GM23248 (cell line): Measurements from ENCODE around the gene WAPL. TPM values are rescaled to one million over a fixed set of nuclear protein-coding genes. Genes with fewer than 3 reads are reported as not detected.
A peak's percentile ranks its signal among the peaks of the same experiment; 100 is the strongest.

Source experiments
- DNase-seq: peaks from one replicate; pipeline ENCODE4 v3.0.0-alpha.2; 2015
- H2AFZ ChIP-seq: fragments of 200-600 bp; sonication (generic); 2 replicates; pipeline ENCODE4 v1.6.1; 2016; ENCODE audit warnings: antibody characterized with exemption
- H3F3A ChIP-seq: fragments of 200-600 bp; sonication (generic); 2 replicates; pipeline ENCODE4 v1.6.1; 2016; ENCODE audit warnings: mild to moderate bottlenecking, antibody characterized with exemption, mixed run types; ENCODE audit not compliant: insufficient read depth
- H3K27ac ChIP-seq: fragments of 200-600 bp; sonication (generic); 2 replicates; pipeline ENCODE4 v1.5.1; 2016; ENCODE audit warnings: mild to moderate bottlenecking
- H3K27me3 ChIP-seq: fragments of 200-600 bp; sonication (generic); replicated peaks from 2 replicates; pipeline ENCODE4 v1.6.1; 2016; ENCODE audit warnings: mild to moderate bottlenecking; ENCODE audit not compliant: insufficient read depth
- H3K36me3 ChIP-seq: fragments of 200-600 bp; sonication (generic); 2 replicates; pipeline ENCODE4 v1.6.1; 2016; ENCODE audit warnings: low read depth, mild to moderate bottlenecking
- H3K4me1 ChIP-seq: fragments of 200-600 bp; sonication (generic); 2 replicates; pipeline ENCODE4 v1.6.1; 2016; ENCODE audit warnings: mild to moderate bottlenecking; ENCODE audit not compliant: insufficient read depth
- H3K4me2 ChIP-seq: fragments of 200-600 bp; sonication (generic); one replicate; pipeline ENCODE4 v1.6.1; 2016; ENCODE audit warnings: mild to moderate bottlenecking; ENCODE audit not compliant: unreplicated experiment
- H3K4me3 ChIP-seq: fragments of 200-600 bp; sonication (generic); 2 replicates; pipeline ENCODE4 v1.5.1; 2016; ENCODE audit warnings: mild to moderate bottlenecking
- H3K79me2 ChIP-seq: fragments of 200-600 bp; sonication (generic); 2 replicates; pipeline ENCODE4 v1.6.1; 2016; ENCODE audit warnings: mild to moderate bottlenecking; ENCODE audit not compliant: insufficient read depth
- H3K9ac ChIP-seq: fragments of 200-600 bp; sonication (generic); 2 replicates; pipeline ENCODE4 v1.6.1; 2016; ENCODE audit warnings: mild to moderate bottlenecking
- H3K9me2 ChIP-seq: fragments of 200-600 bp; sonication (generic); 2 replicates; pipeline ENCODE4 v1.6.1; 2016; ENCODE audit warnings: mixed run types, mild to moderate bottlenecking, moderate library complexity; ENCODE audit not compliant: insufficient read depth
- H3K9me3 ChIP-seq: fragments of 200-600 bp; sonication (generic); one replicate; pipeline ENCODE4 v1.6.1; 2017; ENCODE audit warnings: low read depth
- H4K20me1 ChIP-seq: fragments of 200-600 bp; sonication (generic); 2 replicates; pipeline ENCODE4 v1.6.0; 2016; ENCODE audit not compliant: insufficient read depth
- EZH2 ChIP-seq: fragments of 200-600 bp; sonication (generic); IDR thresholded peaks from 2 replicates; pipeline ENCODE4 v1.6.1; 2018; ENCODE audit warnings: antibody characterized with exemption, mild to moderate bottlenecking; ENCODE audit not compliant: insufficient read depth, poor library complexity, severe bottlenecking
- EZH2phosphoT487 ChIP-seq: fragments of 200-600 bp; sonication (generic); IDR thresholded peaks from 2 replicates; pipeline ENCODE4 v1.6.1; 2018; ENCODE audit warnings: antibody characterized with exemption, moderate library complexity, mild to moderate bottlenecking, low read depth; ENCODE audit not compliant: insufficient read depth
- WGBS, 2 experiments: methylation state at CpG; one replicate each; pipeline ENCODE4 v1.1.6; 2015 to 2017; ENCODE audit warnings: low lambda C conversion rate in 2 of 2, low coverage in 1 of 2; ENCODE audit errors: missing lambda C conversion rate in 2 of 2; 5-methylcytosine and 5-hydroxymethylcytosine counted together
- in situ Hi-C: fragments of 300-500 bp; cut with MboI; formaldehyde crosslinking; loops from 2 replicates; pipeline ENCODE4 v1.15.0; 2020
- polyA plus RNA-seq: library from polyadenylated mRNA; unstranded; fragments of >200 nt; fragmentation: Nextera tagmentation; extraction: Ambion mirVana; gene quantifications from 2 replicates; pipeline ENCODE4 v1.2.1, GENCODE V29; 2016
- total RNA-seq: library from RNA; depleted of rRNA; stranded (reverse); fragments of >200 nt; shearing (Covaris generic); gene quantifications from 2 replicates; pipeline ENCODE4 v1.2.3, GENCODE V29; 2014

Gene WAPL
- total and polyA plus RNA-seq, 2 experiments from 2014 or later = 17.1 to 28.3 TPM

DNA sequence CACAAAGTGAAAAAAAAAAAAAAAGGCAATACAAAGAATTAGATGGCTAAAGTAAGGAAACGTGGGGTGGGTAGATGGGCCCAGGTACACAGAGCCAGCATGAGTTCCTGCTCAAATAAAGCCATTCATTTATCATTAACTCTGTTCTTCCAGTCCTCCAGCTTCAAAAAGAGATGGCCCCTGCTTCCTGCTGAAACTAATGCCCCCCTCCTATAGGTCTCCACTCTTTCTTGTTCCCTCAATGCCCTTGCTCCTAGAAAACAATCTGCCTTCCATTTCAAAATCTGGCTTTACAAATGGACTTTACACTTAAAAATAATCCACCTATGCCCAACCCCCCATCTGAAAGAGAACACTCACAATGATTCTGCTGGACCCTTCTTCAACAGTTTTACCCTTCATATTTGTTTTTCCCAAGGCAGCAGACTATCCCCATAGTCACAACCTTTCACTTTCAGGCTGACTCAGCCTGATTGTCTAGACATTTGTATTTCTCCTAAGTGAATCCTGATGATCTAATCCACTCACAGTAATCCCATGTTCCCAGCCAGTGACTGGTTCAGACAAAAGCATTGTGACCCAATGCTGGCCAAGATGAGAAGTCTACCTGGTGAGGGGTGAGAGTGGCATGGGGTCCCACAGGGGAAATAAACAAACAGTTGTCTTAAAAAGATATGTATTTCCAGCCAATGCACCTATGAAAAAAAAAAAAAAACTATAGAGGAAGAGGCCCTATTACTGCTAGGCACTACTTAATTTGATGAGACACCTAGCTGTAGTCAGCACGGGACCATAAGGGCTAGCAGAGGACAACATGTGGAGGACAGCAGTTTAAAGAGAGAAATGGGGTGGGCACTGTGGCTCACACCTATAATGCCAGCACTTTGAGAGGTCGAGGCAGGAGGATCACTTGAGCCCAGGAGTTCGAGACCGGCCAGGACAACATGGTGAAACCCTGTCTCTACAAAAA is 80.4 kb downstream of the WAPL start:
- WGBS, 2 experiments = 96 to 97% methylated on average over 5 of the region's 5 CpGs
- DNase-seq = peak; percentile 92
- H3K4me1 ChIP-seq = peaks cover 34% of the 10 kb centered on the region
- no peaks in the 10 kb centered on the region for H3K9me3 ChIP-seq
- no peak for TF ChIP-seq EZH2phosphoT487
- TF ChIP-seq EZH2 = no peak
- H3K4me2 ChIP-seq = peak overlapping the region; percentile 58
- H2AFZ ChIP-seq = no peak overlapping the region
- peaks cover 31% of the 10 kb centered on the region for H3K79me2 ChIP-seq
- in situ Hi-C loops = no loop called here
- H4K20me1 ChIP-seq = peaks cover 6% of the 10 kb centered on the region; the same call in 1 of the 2 replicates
- H3K27me3 ChIP-seq = no peaks in the 10 kb centered on the region
- peak overlapping the region; percentile 80 for H3K27ac ChIP-seq
- H3K9me2 ChIP-seq = no peaks in the 10 kb centered on the region
- H3K36me3 ChIP-seq = peaks cover 49% of the 10 kb centered on the region
- H3K9ac ChIP-seq = peak overlapping the region; percentile 60
- no peak overlapping the region for H3K4me3 ChIP-seq
- H3F3A ChIP-seq = peaks cover 37% of the 10 kb centered on the region

DNA sequence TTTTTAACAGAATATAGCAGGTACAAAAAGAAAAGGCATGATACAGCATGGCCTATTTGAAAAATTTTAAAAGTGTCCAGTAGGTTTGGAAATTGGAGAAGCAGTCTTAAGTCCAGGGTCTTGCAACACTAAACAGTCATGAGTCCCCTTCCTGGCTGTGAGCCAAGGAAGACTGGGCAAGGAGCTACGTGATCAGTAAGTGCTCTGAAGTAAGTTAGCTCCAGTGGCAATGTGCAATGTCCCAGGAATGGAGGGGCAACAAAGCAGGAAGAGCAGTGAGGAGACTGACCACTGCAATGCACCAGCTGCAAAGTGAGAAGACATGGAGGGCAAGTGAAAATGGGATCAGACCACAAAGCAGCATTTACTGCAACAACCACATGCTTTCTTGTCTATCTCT is 82.0 kb downstream of the WAPL start:
- DNase-seq = peak; percentile 89

DNA sequence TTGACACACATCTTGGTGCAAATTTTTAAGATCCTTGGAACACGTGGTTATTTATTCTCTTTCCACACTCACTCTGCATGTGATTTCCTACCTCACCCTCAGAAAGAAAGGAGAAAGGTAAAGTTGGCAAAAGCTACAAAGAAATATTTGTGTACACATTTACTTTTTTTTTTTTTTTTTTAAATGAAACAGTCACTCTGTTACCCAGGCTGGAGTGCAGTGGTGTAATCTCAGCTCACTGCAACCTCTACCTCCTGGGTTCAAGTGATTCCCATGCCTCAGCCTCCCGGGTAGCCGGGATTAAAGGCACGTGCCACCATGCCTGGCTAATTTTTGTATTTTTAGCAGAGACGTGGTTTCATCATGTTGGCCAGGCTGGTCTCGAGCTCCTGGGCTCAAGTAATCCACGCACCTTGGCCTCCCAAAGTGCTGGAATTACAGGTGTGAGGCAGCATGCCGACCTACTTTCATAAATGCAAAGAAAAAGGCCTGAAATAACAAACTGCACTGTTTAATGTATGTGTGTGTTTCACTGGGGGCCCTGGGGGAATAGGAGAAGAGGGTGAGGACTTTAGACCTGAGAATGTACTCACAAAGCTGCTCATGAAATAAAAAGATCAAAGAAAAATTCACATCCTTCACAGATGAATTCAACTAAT is 83.4 kb downstream of the WAPL start:
- Histone ChIP-seq H3K4me1 (peaks cover 20% of the 10 kb centered on the region), H3K9me3 (no peaks in the 10 kb centered on the region), H3K27me3 (no peaks in the 10 kb centered on the region), H3K9ac (no peak overlapping the region), H3K27ac (no peak overlapping the region), H3K79me2 (peaks cover 11% of the 10 kb centered on the region), H3F3A (peaks cover 40% of the 10 kb centered on the region), H3K4me2 (no peak overlapping the region), H4K20me1 (peaks cover 6% of the 10 kb centered on the region; the same call in 1 of the 2 replicates), H3K36me3 (peaks cover 46% of the 10 kb centered on the region), H3K9me2 (no peaks in the 10 kb centered on the region), H3K4me3 (no peak overlapping the region), H2AFZ (no peak overlapping the region)
- 80 to 84% methylated on average over 8 of the region's 8 CpGs for WGBS, 2 experiments
- in situ Hi-C loops = no loop called here
- no peak for DNase-seq
- TF ChIP-seq EZH2 (no peak), EZH2phosphoT487 (no peak)

More for the DNA sequence above, 82.0 kb downstream of the WAPL start:
- no peaks in the 10 kb centered on the region for H3K9me3 ChIP-seq
- H3K79me2 ChIP-seq = peaks cover 17% of the 10 kb centered on the region
- peak overlapping the region; percentile 80 for H3K27ac ChIP-seq
- in situ Hi-C loops = no loop called here
- no peak for TF ChIP-seq EZH2
- TF ChIP-seq EZH2phosphoT487 = no peak
- H3K4me3 ChIP-seq = no peak overlapping the region
- H3K9me2 ChIP-seq = no peaks in the 10 kb centered on the region
- peaks cover 48% of the 10 kb centered on the region for H3K36me3 ChIP-seq
- peaks cover 39% of the 10 kb centered on the region for H3F3A ChIP-seq
- no peak overlapping the region for H3K4me2 ChIP-seq
- no peak overlapping the region for H2AFZ ChIP-seq
- WGBS, 2 experiments = 6 to 13% methylated on average over 1 of the region's 1 CpG
- H3K27me3 ChIP-seq = no peaks in the 10 kb centered on the region
- no peak overlapping the region for H3K9ac ChIP-seq
- peaks cover 33% of the 10 kb centered on the region for H3K4me1 ChIP-seq
- peaks cover 6% of the 10 kb centered on the region; the same call in 1 of the 2 replicates for H4K20me1 ChIP-seq

DNA sequence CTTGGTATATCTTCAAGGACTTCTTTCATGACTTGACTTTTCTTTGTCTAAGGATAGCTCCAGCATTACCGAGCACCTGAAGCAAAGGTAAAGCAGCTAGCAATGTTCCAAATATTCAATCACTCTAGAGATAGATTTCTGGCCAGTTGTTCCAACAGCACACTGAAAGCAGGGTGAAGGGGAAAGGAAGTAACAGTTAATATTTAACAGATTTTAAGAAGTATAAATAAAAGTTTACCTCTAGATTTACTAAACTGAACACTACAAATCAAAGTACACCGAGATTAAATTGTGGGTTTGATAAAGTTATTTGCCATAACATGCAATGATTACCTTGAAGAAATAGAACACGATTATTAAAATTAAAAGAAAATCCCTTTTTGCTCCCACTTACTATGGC is 84.1 kb downstream of the WAPL start:
- Histone ChIP-seq H4K20me1 (peaks cover 6% of the 10 kb centered on the region; the same call in 1 of the 2 replicates), H3K9ac (no peak overlapping the region), H3K4me1 (peaks cover 14% of the 10 kb centered on the region), H2AFZ (no peak overlapping the region), H3K4me2 (no peak overlapping the region), H3K27me3 (no peaks in the 10 kb centered on the region), H3F3A (peaks cover 43% of the 10 kb centered on the region; the same call in 1 of the 2 replicates), H3K4me3 (no peak overlapping the region), H3K9me3 (no peaks in the 10 kb centered on the region), H3K36me3 (peaks cover 46% of the 10 kb centered on the region), H3K79me2 (peaks cover 11% of the 10 kb centered on the region), H3K27ac (no peak overlapping the region), H3K9me2 (no peaks in the 10 kb centered on the region)
- WGBS, 2 experiments = 97 to 98% methylated on average over 3 of the region's 3 CpGs
- DNase-seq = no peak
- in situ Hi-C loops = no loop called here
- TF ChIP-seq EZH2 = no peak
- no peak for TF ChIP-seq EZH2phosphoT487
